Measurements from ENCODE around the gene IQUB.
"Not testable (repeated sequence)": the region's sequence is repeated elsewhere in the genome, so short reads cannot be mapped to it uniquely, and the experiment has no call there.

The IQUB gene

GRCh38 chr7:123534383-123535260 is at the start of gene IQUB:
Gene IQUB, minus strand, starts transcription at chr7:123534595. Its CDS starts 22,255 bp downstream, at chr7:123512340.
- in situ Hi-C loops (cut with MboI; ENCODE audit: low sequenced_read_pairs) = no loop called here

GRCh38 chr7:123583821-123584220 is 49.4 kb upstream of the IQUB start:
- in situ Hi-C loops (cut with MboI; ENCODE audit: low sequenced_read_pairs) = no loop called here

- in situ Hi-C loops (cut with MboI; ENCODE audit: low sequenced_read_pairs) = no loop called here
Observed at GRCh38 chr7:123581162-123581459, 46.7 kb upstream of the IQUB start.

GRCh38 chr7:123580406-123581161 is 46.2 kb upstream of the IQUB start:
- in situ Hi-C loops (cut with MboI; ENCODE audit: low sequenced_read_pairs) = no loop called here

- in situ Hi-C loops (cut with MboI; ENCODE audit: low sequenced_read_pairs) = no loop called here
Observed at GRCh38 chr7:123579416-123579815, 45.0 kb upstream of the IQUB start.

- in situ Hi-C loops (cut with MboI; ENCODE audit: low sequenced_read_pairs) = no loop called here
Observed at GRCh38 chr7:123573896-123574467, 39.6 kb upstream of the IQUB start.

- in situ Hi-C loops (cut with MboI; ENCODE audit: low sequenced_read_pairs) = no loop called here
Observed at GRCh38 chr7:123573341-123573740, 38.9 kb upstream of the IQUB start.

GRCh38 chr7:123571684-123572083 is 37.3 kb upstream of the IQUB start:
- in situ Hi-C loops (cut with MboI; ENCODE audit: low sequenced_read_pairs) = no loop called here

GRCh38 chr7:123571187-123571586 is 36.8 kb upstream of the IQUB start:
- in situ Hi-C loops (cut with MboI; ENCODE audit: low sequenced_read_pairs) = no loop called here

GRCh38 chr7:123570390-123571182 is 36.2 kb upstream of the IQUB start:
- in situ Hi-C loops (cut with MboI; ENCODE audit: low sequenced_read_pairs) = no loop called here

- in situ Hi-C loops (cut with MboI; ENCODE audit: low sequenced_read_pairs) = no loop called here
Observed at GRCh38 chr7:123569352-123570010, 35.1 kb upstream of the IQUB start.

GRCh38 chr7:123562121-123562520 is 27.7 kb upstream of the IQUB start:
- in situ Hi-C loops (cut with MboI; ENCODE audit: low sequenced_read_pairs) = no loop called here

GRCh38 chr7:123558289-123558874 is 24.0 kb upstream of the IQUB start:
- in situ Hi-C loops (cut with MboI; ENCODE audit: low sequenced_read_pairs) = no loop called here

- in situ Hi-C loops (cut with MboI; ENCODE audit: low sequenced_read_pairs) = no loop called here
Observed at GRCh38 chr7:123557398-123558288, 23.2 kb upstream of the IQUB start, which contains the start of gene NDUFA5. Gene NDUFA5, minus strand, starts transcription at chr7:123557818. Its CDS starts 23 bp downstream, at chr7:123557795.

- in situ Hi-C loops (cut with MboI; ENCODE audit: low sequenced_read_pairs) = no loop called here
Observed at GRCh38 chr7:123557016-123557397, 22.6 kb upstream of the IQUB start.

- in situ Hi-C loops (cut with MboI; ENCODE audit: low sequenced_read_pairs) = no loop called here
Observed at GRCh38 chr7:123555484-123555883, 21.1 kb upstream of the IQUB start.

- in situ Hi-C loops (cut with MboI; ENCODE audit: low sequenced_read_pairs) = no loop called here
Observed at GRCh38 chr7:123553159-123553558, 18.8 kb upstream of the IQUB start.

GRCh38 chr7:123552641-123553040 is 18.2 kb upstream of the IQUB start:
- in situ Hi-C loops (cut with MboI; ENCODE audit: low sequenced_read_pairs) = no loop called here

- in situ Hi-C loops (cut with MboI; ENCODE audit: low sequenced_read_pairs) = not testable (repeated sequence)
Observed at GRCh38 chr7:123552134-123552533, 17.7 kb upstream of the IQUB start.

All from HL-60/S4 treated with retinoic acid at 250 ng/mL for 4 days and 3 days (cell line).